ENCODE data around the gene PLCD4. TPM values are rescaled to one million over a fixed set of nuclear protein-coding genes. Genes with fewer than 3 reads are reported as not detected.

PLCD4 gene
- total and polyA plus RNA-seq, 2 of the 8 experiments (the other 6 are each of a cell fraction or from before 2014, with no cell fraction given): 0.21 to 0.50 TPM

DNA sequence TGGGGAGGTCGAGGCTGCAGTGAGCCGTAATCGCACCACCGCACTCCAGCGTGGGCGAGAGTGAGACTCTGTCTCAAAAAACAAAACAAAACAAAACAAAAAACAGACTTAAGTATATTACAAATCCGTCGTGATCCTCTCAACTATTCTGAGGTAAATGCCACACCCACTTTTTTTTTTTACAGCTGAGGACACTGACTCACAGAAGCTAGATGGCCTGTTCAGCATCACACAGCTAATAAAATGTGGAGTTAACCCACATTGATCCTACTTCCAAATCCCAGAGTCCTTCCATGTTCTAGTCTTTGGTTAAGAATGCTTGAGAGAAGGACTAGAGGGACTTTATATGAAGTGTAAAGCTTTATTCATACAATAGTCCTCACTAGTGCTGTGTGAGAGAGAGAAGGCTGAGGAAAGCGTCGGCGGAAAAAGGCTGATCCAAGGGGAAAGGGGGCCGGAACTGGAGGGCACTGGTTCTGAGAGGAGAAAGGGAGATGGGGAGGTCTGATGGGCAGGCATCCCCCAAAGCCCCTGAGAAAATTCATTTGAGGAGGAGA, 63.5 kb downstream of the PLCD4 start:
- H2BK15ac ChIP-seq (ENCODE audit: low read length): no peak overlapping the region
- DNase-seq (ENCODE audit: low read depth in 1 of 2, low spot score in 2 of 2) (no peak), FAIRE-seq (no peak)
- CTCF ChIA-PET (ENCODE audit: partially characterized antibody): interaction anchor here (0.7 to 6.1 kb wide), 7 partner anchors 11 to 177 kb away, joined by 3 to 45 read pairs (median 7); partner anchors contain the start of genes BCS1L and ZNF142
- peaks cover 0 to 17% of the 10 kb centered on the region in 2 experiments; a peak in 2 of 4 replicates for H3K79me2 ChIP-seq (ENCODE audit: control insufficient read depth in 1 of 2, insufficient read depth in 2 of 2, low read length in 2 of 2)
- H2AK5ac ChIP-seq (ENCODE audit: low read depth, low read length): no peak overlapping the region
- H3K23me2 ChIP-seq (ENCODE audit: low read depth, low read length): peaks cover 9% of the 10 kb centered on the region
- TF ChIP-seq TEAD4 (IDR thresholded peaks at IDR 0.05; ENCODE audit: low read depth, low read length) (no peak), POLR2A (IDR thresholded peaks at IDR 0.05; ENCODE audit: control extremely low read depth in 1 of 2, low read depth in 2 of 2, low read length in 2 of 2) (0 out of 3 replicates have a peak, but pooled peaks of 1 of the 2 experiments have one; percentile 7)
- no peaks in the 10 kb centered on the region for H4K20me1 ChIP-seq (replicated peaks in 1 of 2; ENCODE audit: control insufficient read depth in 1 of 2, insufficient read depth in 2 of 2, low read length in 2 of 2)
- H2AFZ ChIP-seq (ENCODE audit: low read length): peak overlapping the region; percentile 73; the same call in 1 of the 2 replicates
- peaks cover 0 to 4% (median 1%) of the 10 kb centered on the region in 4 experiments; a peak in 3 of 7 replicates for H3K4me1 ChIP-seq (replicated peaks in 1 of 4; ENCODE audit: control insufficient read depth in 3 of 4, insufficient read depth in 4 of 4, low read length in 3 of 4)
- no peak overlapping the region for H3K18ac ChIP-seq (ENCODE audit: extremely low read depth, low read length)
- 49% methylated on average over 12 of the region's 12 CpGs; no CpG with 5 or more reads in 1 of the 2 experiments for WGBS, 2 experiments (ENCODE audit: extremely low coverage in 1 of 2, insufficient coverage in 1 of 2, insufficient read length in 1 of 2, insufficient replicate concordance in 2 of 2, low coverage in 1 of 2, low lambda C conversion rate in 2 of 2, missing lambda C conversion rate in 1 of 2)
- no peak overlapping the region for H3K23ac ChIP-seq (ENCODE audit: insufficient read length)
- peak overlapping the region; percentile 72 to 96 (median 88) for H3K9ac ChIP-seq (replicated peaks in 1 of 4; ENCODE audit: extremely low read depth in 1 of 4, low read depth in 3 of 4, low read length in 3 of 4)
- peak overlapping the region; percentile 96 to 99 (median 96) for H3K4me3 ChIP-seq (ENCODE audit: extremely low read depth in 1 of 4, insufficient read depth in 2 of 4, low read depth in 3 of 4, low read length in 4 of 4)
- no peaks in the 10 kb centered on the region for H3K9me3 ChIP-seq (ENCODE audit: insufficient read depth in 2 of 2, low read depth in 1 of 2, low read length in 1 of 2)
- no peak overlapping the region for H2BK120ac ChIP-seq (replicated peaks; ENCODE audit: low read depth, low read length)
- no peak overlapping the region for H2BK20ac ChIP-seq (ENCODE audit: low read length)
- H3K4ac ChIP-seq (replicated peaks; ENCODE audit: insufficient read length, low read depth, low read length): no peak overlapping the region
- H2BK12ac ChIP-seq (ENCODE audit: low read depth, low read length): no peak overlapping the region; the same call in 1 of the 2 replicates
- H4K8ac ChIP-seq (ENCODE audit: extremely low read depth, insufficient read depth, low read length): peak overlapping the region; percentile 80; the same call in 1 of the 2 replicates
- no peak overlapping the region for H4K5ac ChIP-seq (ENCODE audit: insufficient read length, low read depth, low read length)
- H3K27me3 ChIP-seq (replicated peaks in 1 of 4; ENCODE audit: control insufficient read depth in 3 of 4, extremely low read depth in 1 of 4, insufficient read depth in 3 of 4, low read length in 3 of 4): no peaks in the 10 kb centered on the region
- POLR2A ChIA-PET (ENCODE audit: partially characterized antibody): interaction anchor here (1.3 to 6.4 kb wide), 7 partner anchors 10 to 94 kb away, joined by 4 to 95 read pairs (median 7); partner anchors contain the start of genes BCS1L, TTLL4 and ZNF142
- peak overlapping the region; percentile 86 for H3K27ac ChIP-seq (ENCODE audit: low read depth, low read length)
- no peak overlapping the region for H3K56ac ChIP-seq (replicated peaks; ENCODE audit: insufficient read length, low read depth, low read length)
- H3K79me1 ChIP-seq (ENCODE audit: low read depth, low read length): peaks cover 2% of the 10 kb centered on the region; the same call in 1 of the 2 replicates
- H3K36me3 ChIP-seq (ENCODE audit: control insufficient read depth in 2 of 4, insufficient read depth in 4 of 4, low read length in 3 of 4): peaks cover 10 to 25% (median 14%) of the 10 kb centered on the region in 4 experiments
- H3K14ac ChIP-seq (ENCODE audit: insufficient read length): no peak overlapping the region
- H3K4me2 ChIP-seq (ENCODE audit: insufficient read depth in 1 of 2, low read depth in 2 of 2, low read length in 2 of 2): peak overlapping the region; percentile 95 to 96
- peak overlapping the region; percentile 76; the same call in 1 of the 2 replicates for H2BK5ac ChIP-seq (ENCODE audit: low read depth, low read length)
- no peak overlapping the region for H4K91ac ChIP-seq (replicated peaks; ENCODE audit: insufficient read length, low read length)
